ENCODE measurements around the gene PDS5A.

Gene PDS5A

GRCh38 chr4:39978904-39979303 lies 1.2 kb upstream of the PDS5A start:
- Histone ChIP-seq H3K27me3 (ENCODE audit: insufficient read depth, poor library complexity, severe bottlenecking) (no peaks in the 10 kb centered on the region), H3K4me3 (replicated peaks; ENCODE audit: insufficient read depth, low read length) (no peak overlapping the region), H3K27ac (replicated peaks) (no peak overlapping the region)
- no peak for DNase-seq (ENCODE audit: low read depth in 1 of 2, low spot score in 1 of 2)
- TF ChIP-seq POLR2AphosphoS5 (IDR thresholded peaks at IDR 0.05; ENCODE audit: low read depth) (no peak), GABPA (IDR thresholded peaks at IDR 0.05; ENCODE audit: low read depth) (no peak), SPI1 (IDR thresholded peaks at IDR 0.05; ENCODE audit: borderline replicate concordance, low read depth) (no peak)
- TF ChIP-seq, protein P1, sequence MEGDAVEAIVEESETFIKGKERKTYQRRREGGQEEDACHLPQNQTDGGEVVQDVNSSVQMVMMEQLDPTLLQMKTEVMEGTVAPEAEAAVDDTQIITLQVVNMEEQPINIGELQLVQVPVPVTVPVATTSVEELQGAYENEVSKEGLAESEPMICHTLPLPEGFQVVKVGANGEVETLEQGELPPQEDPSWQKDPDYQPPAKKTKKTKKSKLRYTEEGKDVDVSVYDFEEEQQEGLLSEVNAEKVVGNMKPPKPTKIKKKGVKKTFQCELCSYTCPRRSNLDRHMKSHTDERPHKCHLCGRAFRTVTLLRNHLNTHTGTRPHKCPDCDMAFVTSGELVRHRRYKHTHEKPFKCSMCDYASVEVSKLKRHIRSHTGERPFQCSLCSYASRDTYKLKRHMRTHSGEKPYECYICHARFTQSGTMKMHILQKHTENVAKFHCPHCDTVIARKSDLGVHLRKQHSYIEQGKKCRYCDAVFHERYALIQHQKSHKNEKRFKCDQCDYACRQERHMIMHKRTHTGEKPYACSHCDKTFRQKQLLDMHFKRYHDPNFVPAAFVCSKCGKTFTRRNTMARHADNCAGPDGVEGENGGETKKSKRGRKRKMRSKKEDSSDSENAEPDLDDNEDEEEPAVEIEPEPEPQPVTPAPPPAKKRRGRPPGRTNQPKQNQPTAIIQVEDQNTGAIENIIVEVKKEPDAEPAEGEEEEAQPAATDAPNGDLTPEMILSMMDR (IDR thresholded peaks at IDR 0.05; ENCODE audit: insufficient read depth, low read length): no peak
- TF ChIP-seq, protein P2, sequence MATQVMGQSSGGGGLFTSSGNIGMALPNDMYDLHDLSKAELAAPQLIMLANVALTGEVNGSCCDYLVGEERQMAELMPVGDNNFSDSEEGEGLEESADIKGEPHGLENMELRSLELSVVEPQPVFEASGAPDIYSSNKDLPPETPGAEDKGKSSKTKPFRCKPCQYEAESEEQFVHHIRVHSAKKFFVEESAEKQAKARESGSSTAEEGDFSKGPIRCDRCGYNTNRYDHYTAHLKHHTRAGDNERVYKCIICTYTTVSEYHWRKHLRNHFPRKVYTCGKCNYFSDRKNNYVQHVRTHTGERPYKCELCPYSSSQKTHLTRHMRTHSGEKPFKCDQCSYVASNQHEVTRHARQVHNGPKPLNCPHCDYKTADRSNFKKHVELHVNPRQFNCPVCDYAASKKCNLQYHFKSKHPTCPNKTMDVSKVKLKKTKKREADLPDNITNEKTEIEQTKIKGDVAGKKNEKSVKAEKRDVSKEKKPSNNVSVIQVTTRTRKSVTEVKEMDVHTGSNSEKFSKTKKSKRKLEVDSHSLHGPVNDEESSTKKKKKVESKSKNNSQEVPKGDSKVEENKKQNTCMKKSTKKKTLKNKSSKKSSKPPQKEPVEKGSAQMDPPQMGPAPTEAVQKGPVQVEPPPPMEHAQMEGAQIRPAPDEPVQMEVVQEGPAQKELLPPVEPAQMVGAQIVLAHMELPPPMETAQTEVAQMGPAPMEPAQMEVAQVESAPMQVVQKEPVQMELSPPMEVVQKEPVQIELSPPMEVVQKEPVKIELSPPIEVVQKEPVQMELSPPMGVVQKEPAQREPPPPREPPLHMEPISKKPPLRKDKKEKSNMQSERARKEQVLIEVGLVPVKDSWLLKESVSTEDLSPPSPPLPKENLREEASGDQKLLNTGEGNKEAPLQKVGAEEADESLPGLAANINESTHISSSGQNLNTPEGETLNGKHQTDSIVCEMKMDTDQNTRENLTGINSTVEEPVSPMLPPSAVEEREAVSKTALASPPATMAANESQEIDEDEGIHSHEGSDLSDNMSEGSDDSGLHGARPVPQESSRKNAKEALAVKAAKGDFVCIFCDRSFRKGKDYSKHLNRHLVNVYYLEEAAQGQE (IDR thresholded peaks at IDR 0.05; ENCODE audit: insufficient replicate concordance, low read depth): no peak

DNA sequence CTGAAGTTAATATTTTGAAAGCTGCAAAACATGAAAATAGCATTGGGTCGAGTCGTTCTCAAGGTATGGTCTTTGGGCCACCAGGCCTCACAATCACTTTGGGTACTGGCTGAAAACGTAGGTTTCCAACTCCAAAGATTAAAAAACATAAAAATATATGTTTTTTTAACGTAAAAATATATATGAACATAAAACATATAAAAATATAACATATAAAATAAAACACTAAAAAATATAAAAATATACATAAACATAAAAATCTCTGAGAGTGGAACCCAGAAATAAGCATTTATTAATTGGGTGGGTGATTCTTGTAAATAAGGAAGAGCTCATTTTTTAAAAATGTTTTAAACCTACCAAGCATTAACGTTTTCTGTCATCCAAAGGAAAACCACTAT lies 666 bp upstream of the PDS5A start:
- DNase-seq (ENCODE audit: low read depth in 1 of 2, low spot score in 1 of 2): no peak
- Histone ChIP-seq H3K27ac (replicated peaks) (peak overlapping the region; percentile 79), H3K4me3 (replicated peaks; ENCODE audit: insufficient read depth, low read length) (peak overlapping the region; percentile 46), H3K27me3 (ENCODE audit: insufficient read depth, poor library complexity, severe bottlenecking) (no peaks in the 10 kb centered on the region)
- TF ChIP-seq SPI1 (IDR thresholded peaks at IDR 0.05; ENCODE audit: borderline replicate concordance, low read depth) (no peak), GABPA (IDR thresholded peaks at IDR 0.05; ENCODE audit: low read depth) (no peak), POLR2AphosphoS5 (IDR thresholded peaks at IDR 0.05; ENCODE audit: low read depth) (no peak)
- TF ChIP-seq, protein P2 (IDR thresholded peaks at IDR 0.05; ENCODE audit: insufficient replicate concordance, low read depth): no peak
- TF ChIP-seq, protein P1 (IDR thresholded peaks at IDR 0.05; ENCODE audit: insufficient read depth, low read length): no peak

GRCh38 chr4:39976945-39977488 lies 694 bp downstream of the PDS5A start:
- DNase-seq (ENCODE audit: low read depth in 1 of 2, low spot score in 1 of 2): peak in 1 of 2 experiments; percentile 36
- H3K27me3 ChIP-seq (ENCODE audit: insufficient read depth, poor library complexity, severe bottlenecking): no peaks in the 10 kb centered on the region
- H3K27ac ChIP-seq (replicated peaks): peak overlapping the region; percentile 98
- TF ChIP-seq, protein P2 (IDR thresholded peaks at IDR 0.05; ENCODE audit: insufficient replicate concordance, low read depth): no peak
- TF ChIP-seq GABPA (IDR thresholded peaks at IDR 0.05; ENCODE audit: low read depth): no peak
- TF ChIP-seq SPI1 (IDR thresholded peaks at IDR 0.05; ENCODE audit: borderline replicate concordance, low read depth): no peak
- TF ChIP-seq, protein P1 (IDR thresholded peaks at IDR 0.05; ENCODE audit: insufficient read depth, low read length): no peak
- H3K4me3 ChIP-seq (replicated peaks; ENCODE audit: insufficient read depth, low read length): peak overlapping the region; percentile 82

Measured in HL-60 (cell line).